SIG-M5 (cell line): ENCODE measurements around the gene RASAL1.

Experiments used
- DNase-seq: peaks from one replicate; lab custom pipeline; 2025; lab: John Stamatoyannopoulos, UW

RASAL1 gene

GRCh38 chr12:113095405-113095804 is 40.2 kb downstream of the RASAL1 start:
- DNase-seq: no peak

GRCh38 chr12:113094738-113095137 is 40.8 kb downstream of the RASAL1 start:
- no peak for DNase-seq

GRCh38 chr12:113093409-113094101 is 42.0 kb downstream of the RASAL1 start:
- DNase-seq: no peak

- no peak for DNase-seq
Measured at GRCh38 chr12:113092607-113093408, 42.8 kb downstream of the RASAL1 start.

- no peak for DNase-seq
Measured at GRCh38 chr12:113091506-113091905, 44.1 kb downstream of the RASAL1 start.

GRCh38 chr12:113090740-113091139 is 44.8 kb downstream of the RASAL1 start:
- no peak for DNase-seq

- no peak for DNase-seq
Measured at GRCh38 chr12:113089839-113090238, 45.7 kb downstream of the RASAL1 start.

GRCh38 chr12:113088971-113089756 is 46.4 kb downstream of the RASAL1 start:
- DNase-seq: no peak

- no peak for DNase-seq
Measured at GRCh38 chr12:113088037-113088436, 47.5 kb downstream of the RASAL1 start.

GRCh38 chr12:113087193-113087592 is 48.4 kb downstream of the RASAL1 start:
- no peak for DNase-seq

- DNase-seq: no peak
Measured at GRCh38 chr12:113086249-113087164, 49.1 kb downstream of the RASAL1 start.

- no peak for DNase-seq
Measured at GRCh38 chr12:113083863-113084435, 51.6 kb downstream of the RASAL1 start.

- DNase-seq: no peak
Measured at GRCh38 chr12:113082486-113083148, 52.9 kb downstream of the RASAL1 start.

- no peak for DNase-seq
Measured at GRCh38 chr12:113081873-113082272, 53.7 kb downstream of the RASAL1 start.

- DNase-seq: no peak
Measured at GRCh38 chr12:113077859-113078255, 57.7 kb downstream of the RASAL1 start.

- DNase-seq: no peak
Measured at GRCh38 chr12:113077057-113077858, 58.3 kb downstream of the RASAL1 start.

- no peak for DNase-seq
Measured at GRCh38 chr12:113075137-113075683, 60.4 kb downstream of the RASAL1 start.

- no peak for DNase-seq
Measured at GRCh38 chr12:113073586-113073985, 62.0 kb downstream of the RASAL1 start.

GRCh38 chr12:113072136-113072535 is 63.4 kb downstream of the RASAL1 start:
- DNase-seq: no peak
